NCI-H2196 treated with DMSO at 0.1 percent for 48 hours (cell line): ENCODE results near the gene TMEM132A.

Experiments
- DNase-seq: peaks from one replicate; lab custom pipeline; 2025; ENCODE audit not compliant: unreplicated experiment; lab: John Stamatoyannopoulos, UW

TMEM132A gene

GRCh38 chr11:60921777-60922335 lies 2.4 kb upstream of the TMEM132A start:
- no peak for DNase-seq

DNA sequence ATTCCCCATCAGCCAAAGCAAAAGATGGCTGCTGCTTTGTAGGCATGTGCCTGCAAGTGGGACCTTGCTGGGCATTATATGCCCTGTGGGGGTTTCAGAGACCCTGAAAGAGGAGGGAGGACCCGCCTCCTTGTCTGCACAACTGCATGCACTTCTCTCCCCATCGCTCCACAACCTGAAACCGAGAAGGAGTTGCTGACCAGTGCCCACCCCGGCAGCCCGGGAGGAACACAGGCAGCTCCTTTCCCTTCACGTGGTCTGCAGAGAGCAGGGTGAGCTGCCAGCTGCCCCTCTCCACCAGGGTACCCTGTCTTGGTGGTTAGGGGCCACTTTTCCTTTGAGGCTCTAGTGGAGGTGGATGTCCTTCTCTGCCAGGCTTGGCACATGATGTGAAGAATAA lies 1.4 kb upstream of the TMEM132A start:
- DNase-seq = no peak

DNA sequence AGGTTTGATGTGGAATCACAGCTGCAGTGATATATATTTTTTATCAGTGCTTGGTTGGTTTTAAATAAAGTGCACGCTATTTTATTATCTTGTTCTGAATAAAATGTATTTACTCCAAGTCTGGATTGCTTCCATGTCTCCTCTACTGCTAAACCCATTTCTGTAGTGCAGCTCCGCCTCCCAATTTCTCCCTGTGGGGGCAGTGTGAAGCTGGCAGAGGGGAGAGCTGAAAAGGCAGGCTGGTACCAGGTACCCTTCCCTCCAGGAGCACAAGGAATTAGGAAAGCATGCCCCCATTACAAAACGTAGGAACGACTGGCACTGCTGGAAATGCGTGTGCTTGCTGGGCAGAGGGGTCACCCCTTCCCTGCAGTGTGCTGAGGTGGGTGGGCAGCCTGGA lies 934 bp upstream of the TMEM132A start:
- no peak for DNase-seq

DNA sequence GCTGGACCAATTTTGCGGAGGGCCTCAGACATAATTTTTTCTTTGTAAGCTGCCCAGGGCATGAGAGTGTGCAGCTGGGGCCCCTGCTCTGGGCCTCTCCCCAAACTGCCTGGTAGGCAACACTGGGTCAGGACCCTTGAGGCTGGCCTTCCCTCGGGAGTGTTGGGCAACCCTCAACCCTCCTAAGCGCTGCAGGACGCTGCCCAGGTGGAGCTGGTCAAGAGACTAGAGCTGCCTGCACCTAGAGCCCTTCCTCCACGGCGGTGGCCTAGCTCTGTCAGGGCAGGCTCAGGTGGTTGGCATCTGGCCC lies 505 bp upstream of the TMEM132A start:
- no peak for DNase-seq

DNA sequence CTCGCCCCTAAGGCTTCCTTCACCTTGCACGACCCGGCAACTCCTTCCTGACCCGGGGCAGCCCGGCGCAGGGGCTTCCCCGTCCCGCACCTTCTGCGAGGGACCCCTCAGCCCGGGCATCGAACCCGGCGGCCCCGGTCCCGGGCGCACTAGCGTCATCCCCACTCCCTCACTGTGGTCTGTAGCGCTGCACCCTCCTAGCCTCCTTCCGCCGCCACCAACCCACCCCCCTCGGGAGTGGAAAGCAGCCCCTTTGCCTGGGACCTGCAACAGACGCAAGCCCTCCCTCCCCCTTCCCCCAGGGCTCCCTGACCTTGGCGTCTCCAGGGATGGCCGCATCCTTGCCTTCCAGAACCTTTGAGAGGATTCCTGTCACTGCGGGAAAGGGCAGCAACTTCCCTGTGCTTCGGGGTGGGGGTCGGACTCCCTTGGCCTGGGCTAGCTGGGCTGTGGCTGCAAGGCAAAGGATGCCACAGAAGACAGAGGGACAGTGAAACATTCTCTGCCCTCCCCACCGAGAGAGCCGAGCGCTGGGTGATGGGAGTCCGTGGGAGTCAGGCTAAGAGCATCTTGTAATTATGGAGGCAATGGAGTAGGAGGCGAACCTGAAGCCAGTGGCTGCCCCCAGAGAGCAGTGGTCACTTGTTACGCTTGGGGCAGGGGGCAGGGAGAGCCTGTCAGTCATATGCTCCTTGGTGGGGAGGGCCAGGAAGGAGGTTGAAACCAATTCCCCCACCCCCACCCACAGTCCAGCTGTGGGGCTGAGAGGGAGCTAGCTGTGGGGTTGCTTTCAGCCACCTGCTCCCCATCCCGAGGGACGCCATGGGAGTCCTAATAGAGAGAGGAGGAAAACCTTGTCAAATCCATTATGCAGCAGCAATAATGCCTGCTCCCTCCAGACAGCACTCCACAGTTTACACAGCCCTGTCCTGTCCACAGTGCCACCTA lies 920 bp downstream of the TMEM132A start:
- no peak for DNase-seq

- DNase-seq = no peak
These were observed 1.6 kb downstream of the TMEM132A start for GRCh38 chr11:60925868-60926267.

DNA sequence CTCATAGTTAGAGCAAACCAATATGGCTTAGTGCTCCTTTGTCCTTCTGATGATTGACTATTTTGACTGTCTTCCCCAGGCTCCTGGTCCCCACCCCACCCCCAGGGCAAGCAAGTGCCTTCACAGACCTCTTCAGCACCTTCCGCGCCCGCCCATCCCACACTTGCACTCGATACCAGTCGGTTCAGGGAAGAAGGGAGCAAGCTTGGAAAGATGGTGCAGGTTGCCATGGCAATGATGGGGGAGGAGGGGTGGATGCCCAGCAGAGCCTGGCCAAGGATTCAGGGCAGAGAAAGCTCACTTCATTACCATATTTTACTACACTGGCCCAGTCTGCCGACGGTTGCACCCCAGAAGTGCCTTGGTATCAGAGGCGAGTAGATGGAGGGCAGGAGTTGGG lies 2.2 kb downstream of the TMEM132A start:
- DNase-seq = no peak

DNA sequence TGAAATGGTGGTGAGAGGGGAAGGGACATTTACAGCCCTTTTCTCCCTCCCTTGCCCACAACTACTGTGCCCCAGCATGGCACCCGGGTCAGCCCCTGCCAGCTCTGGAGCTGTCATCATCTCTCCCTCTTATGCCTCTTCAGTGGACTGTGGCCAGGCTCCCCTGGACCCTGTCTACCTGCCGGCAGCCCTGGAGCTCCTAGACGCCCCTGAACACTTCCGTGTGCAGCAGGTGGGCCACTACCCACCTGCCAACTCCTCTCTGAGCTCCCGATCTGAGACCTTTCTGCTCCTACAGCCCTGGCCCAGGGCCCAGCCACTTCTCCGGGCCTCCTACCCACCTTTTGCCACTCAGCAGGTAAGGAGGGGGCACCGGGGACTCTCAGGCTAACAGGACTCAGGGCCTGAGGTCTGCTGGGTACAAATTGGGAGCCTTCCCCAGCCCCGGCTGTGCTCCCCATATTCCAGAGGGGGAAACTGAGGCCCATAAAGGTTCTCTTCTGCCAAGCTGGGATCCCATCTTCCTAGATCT lies 2.9 kb downstream of the TMEM132A start:
- no peak for DNase-seq

DNA sequence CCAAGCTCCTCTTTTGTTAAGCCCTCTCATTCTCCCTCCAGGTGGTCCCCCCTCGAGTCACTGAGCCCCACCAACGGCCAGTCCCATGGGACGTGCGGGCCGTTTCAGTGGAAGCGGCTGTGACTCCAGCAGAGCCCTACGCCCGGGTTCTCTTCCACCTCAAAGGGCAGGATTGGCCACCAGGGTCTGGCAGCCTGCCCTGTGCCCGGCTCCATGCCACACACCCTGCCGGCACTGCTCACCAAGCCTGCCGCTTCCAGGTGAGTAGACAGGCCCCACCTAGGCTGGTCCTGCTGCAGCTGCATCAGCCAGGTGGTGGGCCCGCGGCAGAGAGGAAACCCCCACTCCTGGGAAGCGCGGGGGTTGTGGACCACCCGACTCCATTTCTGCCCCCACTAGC lies 3.3 kb downstream of the TMEM132A start:
- no peak for DNase-seq

- DNase-seq = no peak
These were observed 4.3 kb downstream of the TMEM132A start for GRCh38 chr11:60928563-60929001.

DNA sequence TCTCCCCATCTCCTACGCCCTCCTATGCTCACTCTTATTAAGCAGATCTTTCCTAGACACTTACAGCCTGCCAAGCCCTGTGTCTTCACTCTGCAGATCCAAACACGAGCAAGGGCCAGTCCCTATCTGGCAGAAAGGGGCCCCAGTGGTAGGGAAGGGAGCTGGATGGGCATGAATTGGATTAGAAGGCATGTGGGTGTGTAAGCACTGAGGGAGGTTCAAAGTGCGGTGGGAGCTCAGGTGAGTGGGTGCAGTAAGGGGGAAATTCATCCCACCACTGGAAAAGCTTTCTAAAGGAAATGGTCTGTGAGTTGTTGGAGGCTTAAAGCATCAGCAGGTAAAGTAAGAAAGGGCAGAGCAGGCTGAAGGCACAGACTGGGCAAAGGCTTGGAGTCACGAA lies 5.5 kb downstream of the TMEM132A start:
- DNase-seq = no peak

DNA sequence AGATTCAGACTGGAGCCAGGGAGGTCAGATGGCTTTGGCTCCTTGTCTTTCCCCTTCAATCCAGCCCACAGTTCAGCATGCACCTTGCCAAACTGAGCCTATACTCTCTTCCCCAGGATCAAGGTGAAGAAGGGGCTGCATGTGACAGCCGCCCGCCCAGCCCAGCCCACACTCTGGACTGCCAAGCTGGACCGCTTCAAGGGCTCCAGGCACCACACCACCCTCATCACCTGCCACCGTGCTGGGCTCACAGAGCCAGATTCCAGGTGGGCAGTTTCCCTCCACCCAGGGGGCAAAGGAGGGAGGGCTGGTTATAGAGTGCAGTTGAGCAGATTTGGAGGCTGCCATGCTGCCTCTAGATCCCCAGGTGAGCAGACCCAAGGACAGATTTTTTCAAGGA lies 6.1 kb downstream of the TMEM132A start:
- DNase-seq = no peak

DNA sequence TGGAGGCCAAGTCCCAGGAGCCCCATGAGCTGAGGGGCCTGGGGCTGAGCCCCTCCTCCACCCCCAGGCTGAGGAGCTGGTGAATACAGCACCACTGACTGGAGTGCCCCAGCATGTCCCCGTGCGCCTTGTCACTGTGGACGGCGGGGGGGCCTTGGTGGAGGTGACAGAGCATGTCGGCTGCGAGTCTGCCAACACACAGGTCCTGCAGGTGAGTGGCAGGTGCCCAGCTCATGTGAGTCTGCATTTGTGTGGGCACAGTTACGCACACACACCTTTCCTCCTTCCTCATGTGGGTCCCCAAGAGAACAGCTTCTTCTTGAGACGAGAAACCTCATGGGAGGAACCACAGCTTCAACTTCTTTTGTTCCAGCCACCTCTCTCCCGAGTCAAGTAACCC lies 7.7 kb downstream of the TMEM132A start:
- DNase-seq = no peak

GRCh38 chr11:60932605-60933356 lies 8.5 kb downstream of the TMEM132A start:
- no peak for DNase-seq

DNA sequence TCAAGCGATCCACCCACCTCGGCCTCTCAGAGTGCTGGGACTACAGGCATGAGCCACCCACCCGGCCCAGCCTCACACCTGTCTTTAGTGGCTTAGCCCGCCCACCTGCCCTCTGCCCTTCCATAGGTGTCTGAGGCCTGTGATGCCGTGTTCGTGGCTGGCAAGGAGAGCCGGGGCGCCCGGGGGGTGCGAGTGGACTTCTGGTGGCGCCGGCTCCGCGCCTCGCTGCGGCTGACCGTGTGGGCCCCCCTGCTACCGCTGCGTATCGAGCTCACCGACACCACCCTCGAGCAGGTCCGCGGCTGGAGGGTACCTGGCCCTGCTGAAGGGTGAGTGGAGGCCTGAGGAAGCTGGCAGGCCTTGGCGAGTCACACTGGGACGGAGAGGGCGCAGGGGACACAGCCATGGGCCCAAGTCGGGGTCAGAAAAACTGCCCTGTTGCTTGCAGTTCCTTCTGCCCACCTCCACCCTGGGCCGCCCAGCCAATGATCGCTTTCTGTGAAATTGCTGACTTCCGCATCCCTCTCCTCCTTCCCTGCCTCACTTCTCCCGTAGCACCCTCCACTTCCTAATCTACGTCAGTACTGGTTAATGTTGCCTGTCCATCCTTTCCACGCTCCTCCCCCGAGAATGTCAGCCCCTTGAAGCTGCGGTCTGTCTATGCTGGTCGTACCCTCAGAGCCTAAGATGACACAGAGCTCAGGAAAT lies 9.3 kb downstream of the TMEM132A start:
- DNase-seq = no peak

DNA sequence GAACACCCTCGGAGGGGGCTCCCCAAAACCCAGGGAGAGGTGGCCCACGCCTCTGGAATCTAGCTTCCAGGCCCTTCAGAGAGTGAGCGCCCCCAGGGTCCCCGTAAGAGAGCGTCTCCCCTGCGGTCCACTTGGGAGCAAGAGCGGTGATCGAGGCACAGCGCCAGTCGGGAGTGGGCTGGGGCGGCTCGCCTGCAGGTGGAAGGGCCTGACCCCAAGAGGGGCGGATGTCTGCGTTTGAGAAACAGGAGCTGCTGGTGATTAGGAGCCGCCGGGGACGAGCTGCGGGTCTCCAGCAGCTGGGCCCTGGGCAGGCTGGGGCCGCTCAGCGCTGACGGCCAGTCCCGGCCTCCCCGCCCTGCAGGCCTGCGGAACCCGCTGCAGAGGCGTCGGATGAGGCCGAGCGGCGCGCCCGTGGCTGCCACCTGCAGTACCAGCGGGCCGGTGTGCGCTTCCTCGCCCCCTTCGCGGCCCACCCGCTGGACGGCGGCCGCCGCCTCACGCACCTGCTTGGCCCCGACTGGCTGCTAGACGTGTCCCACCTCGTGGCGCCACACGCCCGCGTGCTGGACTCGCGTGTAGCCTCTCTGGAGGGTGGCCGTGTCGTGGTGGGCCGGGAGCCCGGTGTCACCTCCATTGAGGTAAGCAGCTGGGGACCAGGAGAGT lies 10.0 kb downstream of the TMEM132A start:
- DNase-seq = no peak

DNA sequence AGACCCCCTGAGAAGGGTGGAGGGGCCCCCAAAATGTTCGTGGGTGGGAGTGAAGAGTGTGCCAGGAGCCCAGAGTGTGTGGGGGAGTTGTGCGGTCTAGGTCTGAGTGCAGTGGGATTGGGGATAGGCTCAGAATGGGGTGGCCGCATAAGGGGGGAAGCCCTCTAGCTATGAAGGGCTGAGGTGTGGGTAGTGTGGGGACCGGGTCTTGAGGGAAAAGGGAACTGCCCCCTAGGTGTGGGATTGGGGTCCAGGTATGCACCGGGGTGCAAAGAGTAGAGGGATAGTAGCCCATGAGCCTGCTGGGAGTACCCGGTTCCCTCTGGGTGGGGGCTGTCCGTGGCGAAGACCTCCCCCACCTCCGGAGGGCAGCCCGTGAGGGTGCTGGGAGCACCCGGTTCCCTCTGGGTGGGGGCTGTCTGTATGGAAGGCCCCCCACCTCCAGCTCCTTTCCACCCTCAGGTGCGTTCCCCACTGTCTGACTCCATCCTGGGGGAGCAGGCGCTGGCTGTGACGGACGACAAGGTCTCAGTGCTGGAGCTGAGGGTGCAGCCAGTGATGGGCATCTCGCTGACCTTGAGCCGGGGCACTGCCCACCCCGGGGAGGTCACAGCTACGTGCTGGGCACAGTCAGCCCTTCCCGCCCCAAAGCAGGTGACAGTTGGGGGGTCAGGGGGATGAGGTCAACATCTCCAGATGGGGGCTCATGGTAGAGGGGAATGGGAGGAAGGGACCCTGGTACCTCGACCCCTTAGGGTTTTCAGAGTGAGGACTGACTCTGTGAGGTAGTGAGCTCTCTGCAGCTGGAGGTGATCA lies 10.7 kb downstream of the TMEM132A start:
- DNase-seq = no peak

DNA sequence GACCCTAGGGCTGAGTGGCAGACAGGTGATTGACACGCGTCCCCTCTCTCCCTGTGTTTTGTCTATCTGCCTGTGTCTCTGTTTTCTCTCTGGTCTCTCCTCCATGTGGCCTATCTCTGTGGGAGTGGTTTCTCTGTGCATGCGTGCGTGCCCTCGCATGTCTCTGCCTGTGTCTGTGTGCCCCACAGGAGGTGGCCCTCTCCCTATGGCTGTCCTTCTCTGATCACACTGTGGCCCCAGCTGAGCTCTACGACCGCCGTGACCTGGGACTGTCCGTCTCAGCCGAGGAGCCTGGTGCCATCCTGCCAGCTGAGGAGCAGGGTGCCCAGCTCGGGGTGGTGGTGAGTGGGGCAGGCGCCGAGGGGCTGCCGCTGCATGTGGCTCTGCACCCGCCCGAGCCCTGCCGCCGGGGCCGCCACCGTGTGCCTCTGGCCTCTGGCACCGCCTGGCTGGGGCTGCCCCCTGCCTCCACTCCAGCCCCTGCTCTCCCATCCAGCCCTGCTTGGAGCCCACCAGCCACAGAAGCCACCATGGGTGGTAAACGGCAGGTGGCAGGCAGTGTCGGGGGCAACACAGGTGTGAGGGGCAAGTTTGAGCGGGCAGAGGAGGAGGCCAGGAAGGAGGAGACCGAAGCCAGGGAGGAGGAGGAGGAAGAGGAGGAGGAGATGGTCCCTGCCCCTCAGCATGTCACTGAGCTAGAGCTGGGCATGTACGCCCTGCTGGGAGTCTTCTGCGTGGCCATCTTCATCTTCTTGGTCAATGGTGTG lies 11.6 kb downstream of the TMEM132A start:
- no peak for DNase-seq
